Cardiac muscle cell (in vitro differentiated cells and primary cell): ENCODE results near the gene SEMA5A. TPM values are rescaled to one million over a fixed set of nuclear protein-coding genes. Genes with fewer than 3 reads are reported as not detected.

Source experiments
- DNase-seq, 2 donors: peaks; one replicate each; pipeline versions ENCODE4 v3.0.0 to v3.0.0-alpha.2; 2010 to 2017; ENCODE audit warnings: low read depth in 1 of 2, low spot score in 1 of 2
- H3K27ac ChIP-seq: fragments of 200-600 bp; sonication (generic); 2 replicates; pipeline ENCODE4 v1.5.1; 2016
- H3K27me3 ChIP-seq: fragments of 200-600 bp; sonication (generic); 2 replicates; pipeline ENCODE4 v1.6.0; 2016; ENCODE audit warnings: control low read depth
- H3K36me3 ChIP-seq: fragments of 200-600 bp; sonication (generic); 2 replicates; pipeline ENCODE4 v1.5.1; 2016; ENCODE audit warnings: control low read depth
- H3K4me1 ChIP-seq: fragments of 200-600 bp; sonication (generic); 2 replicates; pipeline ENCODE4 v1.8.1; 2017; ENCODE audit warnings: low read depth, mild to moderate bottlenecking, mixed run types
- H3K4me3 ChIP-seq: fragments of 200-600 bp; sonication (generic); 2 replicates; pipeline ENCODE4 v1.5.1; 2016; ENCODE audit warnings: mild to moderate bottlenecking
- H3K9me3 ChIP-seq: fragments of 200-600 bp; sonication (generic); 2 replicates; pipeline ENCODE4 v1.5.1; 2017; ENCODE audit warnings: low read depth, mild to moderate bottlenecking, control low read depth
- polyA plus RNA-seq: library from polyadenylated mRNA; unstranded; fragments of >200 nt; fragmentation: Nextera tagmentation; extraction: Ambion mirVana; gene quantifications from 2 replicates; pipeline ENCODE4 v1.2.1, GENCODE V29; 2016
- total RNA-seq: library from RNA; depleted of rRNA; stranded (reverse); fragments of >200 nt; gene quantifications from 2 replicates; pipeline ENCODE4 v1.2.3, GENCODE V29; 2016
- TF ChIP-seq, protein P1 (sequence below): IDR thresholded peaks from 2 replicates; pipeline ENCODE4 v1.5.1; 2012; ENCODE audit warnings: low read depth, mild to moderate bottlenecking, low read length

SEMA5A gene
- total and polyA plus RNA-seq, 2 experiments from 2014 or later, result 15.7 to 16.6 TPM

GRCh38 chr5:9108162-9108561, 437.7 kb downstream of the SEMA5A start:
- Histone ChIP-seq H3K4me3 (no peak overlapping the region), H3K27ac (no peak overlapping the region), H3K27me3 (no peaks in the 10 kb centered on the region), H3K36me3 (peaks cover 4% of the 10 kb centered on the region), H3K4me1 (no peaks in the 10 kb centered on the region), H3K9me3 (no peaks in the 10 kb centered on the region)
- TF ChIP-seq, protein P1, sequence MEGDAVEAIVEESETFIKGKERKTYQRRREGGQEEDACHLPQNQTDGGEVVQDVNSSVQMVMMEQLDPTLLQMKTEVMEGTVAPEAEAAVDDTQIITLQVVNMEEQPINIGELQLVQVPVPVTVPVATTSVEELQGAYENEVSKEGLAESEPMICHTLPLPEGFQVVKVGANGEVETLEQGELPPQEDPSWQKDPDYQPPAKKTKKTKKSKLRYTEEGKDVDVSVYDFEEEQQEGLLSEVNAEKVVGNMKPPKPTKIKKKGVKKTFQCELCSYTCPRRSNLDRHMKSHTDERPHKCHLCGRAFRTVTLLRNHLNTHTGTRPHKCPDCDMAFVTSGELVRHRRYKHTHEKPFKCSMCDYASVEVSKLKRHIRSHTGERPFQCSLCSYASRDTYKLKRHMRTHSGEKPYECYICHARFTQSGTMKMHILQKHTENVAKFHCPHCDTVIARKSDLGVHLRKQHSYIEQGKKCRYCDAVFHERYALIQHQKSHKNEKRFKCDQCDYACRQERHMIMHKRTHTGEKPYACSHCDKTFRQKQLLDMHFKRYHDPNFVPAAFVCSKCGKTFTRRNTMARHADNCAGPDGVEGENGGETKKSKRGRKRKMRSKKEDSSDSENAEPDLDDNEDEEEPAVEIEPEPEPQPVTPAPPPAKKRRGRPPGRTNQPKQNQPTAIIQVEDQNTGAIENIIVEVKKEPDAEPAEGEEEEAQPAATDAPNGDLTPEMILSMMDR, result no peak
- no peak for DNase-seq

DNA sequence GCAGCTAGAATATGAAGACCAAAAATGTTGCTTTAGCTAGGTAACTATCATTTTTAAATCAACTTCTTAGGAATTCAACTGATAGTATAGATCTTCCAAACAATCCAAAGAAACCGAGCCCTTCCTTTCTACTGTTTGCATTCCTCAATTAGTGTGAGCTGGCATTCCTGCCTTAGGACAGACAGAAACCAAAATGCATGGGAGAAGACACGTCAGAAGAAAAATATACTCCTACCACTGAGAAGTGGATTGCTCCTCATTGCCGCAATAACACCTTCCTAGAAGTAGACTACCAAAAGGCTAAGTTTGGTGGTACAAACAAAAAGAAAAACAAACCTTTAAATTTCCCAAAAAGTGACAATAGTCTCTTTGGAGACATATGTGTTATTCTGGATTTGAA, 440.0 kb downstream of the SEMA5A start:
- no peak overlapping the region for H3K4me3 ChIP-seq
- H3K27ac ChIP-seq, result no peak overlapping the region
- no peaks in the 10 kb centered on the region for H3K4me1 ChIP-seq
- H3K9me3 ChIP-seq, result no peaks in the 10 kb centered on the region
- DNase-seq, result no peak
- peaks cover 4% of the 10 kb centered on the region for H3K36me3 ChIP-seq
- TF ChIP-seq, protein P1, result no peak
- H3K27me3 ChIP-seq, result no peaks in the 10 kb centered on the region

DNA sequence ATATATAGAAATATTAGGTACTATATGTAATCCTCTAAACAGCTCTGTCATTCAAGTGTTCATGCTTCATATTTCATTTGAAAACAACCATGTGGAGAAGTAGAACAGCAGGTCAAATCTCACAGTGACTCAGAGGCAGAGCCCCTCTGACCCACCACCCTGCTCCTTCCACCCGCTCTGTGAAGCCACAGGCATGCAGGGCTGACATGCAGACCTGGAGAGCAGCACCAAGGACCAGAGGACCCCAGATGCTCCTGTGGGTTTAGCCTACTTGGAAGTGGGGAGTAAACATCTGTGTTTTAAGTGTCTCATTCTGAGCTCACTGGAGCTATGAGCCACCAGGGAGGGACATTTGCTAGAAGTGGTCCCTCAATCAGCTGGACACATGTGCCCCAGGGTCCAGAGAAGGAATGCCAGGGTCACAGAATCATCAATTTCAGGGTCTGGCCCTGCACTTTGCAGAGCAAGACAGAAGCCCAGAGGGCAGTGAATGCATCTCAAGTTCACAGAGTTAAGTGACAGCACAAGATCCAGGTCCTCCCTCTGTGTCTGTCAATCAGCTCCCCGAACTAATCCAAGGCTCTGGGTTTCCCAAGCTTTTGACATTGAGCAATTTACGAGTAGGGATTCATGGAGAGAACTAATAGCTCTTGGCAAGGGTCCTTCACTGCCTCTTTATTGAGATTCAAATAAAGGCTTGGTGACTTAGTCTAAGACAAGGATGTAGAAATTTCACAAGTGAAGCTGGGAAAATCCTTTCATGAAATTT, 441.1 kb downstream of the SEMA5A start:
- peaks cover 4% of the 10 kb centered on the region for H3K36me3 ChIP-seq
- H3K27me3 ChIP-seq, result no peaks in the 10 kb centered on the region
- no peaks in the 10 kb centered on the region for H3K4me1 ChIP-seq
- H3K9me3 ChIP-seq, result no peaks in the 10 kb centered on the region
- no peak overlapping the region for H3K4me3 ChIP-seq
- no peak overlapping the region for H3K27ac ChIP-seq
- TF ChIP-seq, protein P1, result no peak
- no peak for DNase-seq

GRCh38 chr5:9103290-9103689, 442.6 kb downstream of the SEMA5A start:
- Histone ChIP-seq H3K27ac (no peak overlapping the region), H3K36me3 (peaks cover 4% of the 10 kb centered on the region)

GRCh38 chr5:9099689-9100088, 446.2 kb downstream of the SEMA5A start:
- Histone ChIP-seq H3K27ac (no peak overlapping the region), H3K36me3 (no peaks in the 10 kb centered on the region), H3K27me3 (no peaks in the 10 kb centered on the region), H3K4me3 (no peak overlapping the region), H3K9me3 (no peaks in the 10 kb centered on the region), H3K4me1 (no peaks in the 10 kb centered on the region)
- TF ChIP-seq, protein P1, result no peak
- no peak for DNase-seq

More at GRCh38 chr5:9103290-9103689, 442.6 kb downstream of the SEMA5A start:
- Histone ChIP-seq H3K4me1 (no peaks in the 10 kb centered on the region), H3K4me3 (no peak overlapping the region), H3K9me3 (no peaks in the 10 kb centered on the region), H3K27me3 (no peaks in the 10 kb centered on the region)
- no peak for DNase-seq
- TF ChIP-seq, protein P1, result no peak
